Activated CD8-positive, alpha-beta T cell treated with anti-CD3 and anti-CD28 coated beads for 36 hours (primary cell): ENCODE results near the gene MYL3. TPM values are rescaled to one million over a fixed set of nuclear protein-coding genes. Genes with fewer than 3 reads are reported as not detected.
"Not testable (repeated sequence)": the region's sequence is repeated elsewhere in the genome, so short reads cannot be mapped to it uniquely, and the experiment has no call there.

Experiments used
- ATAC-seq: fragments of 200-7000 bp; cut with Tn5 transposase; one replicate; pipeline ENCODE4 v1.10.0; 2021; ENCODE audit warnings: mild to moderate bottlenecking, moderate library complexity
- CTCF ChIA-PET: fragments of 350-600 bp; sonication (Branson Sonifier 250); formaldehyde crosslinking; loops from one replicate; lab custom pipeline; 2021; ENCODE audit warnings: antibody characterized with exemption; lab: Charles Lee
- POLR2A ChIA-PET: fragments of 350-600 bp; sonication (Branson Sonifier 250); formaldehyde crosslinking; loops from one replicate; lab custom pipeline; 2021; ENCODE audit warnings: antibody characterized with exemption; lab: Charles Lee
- DNase-seq: peaks from one replicate; pipeline ENCODE4 v3.0.0-alpha.2; 2020
- H3K27ac Mint-ChIP-seq: one replicate; pipeline ENCODE4 v1.8.0; 2021; ENCODE audit warnings: mild to moderate bottlenecking, mixed read lengths
- H3K27me3 Mint-ChIP-seq: one replicate; pipeline ENCODE4 v1.8.0; 2021; ENCODE audit warnings: mixed read lengths
- H3K36me3 Mint-ChIP-seq: one replicate; pipeline ENCODE4 v1.8.0; 2021; ENCODE audit warnings: low read depth, mixed read lengths
- H3K4me1 Mint-ChIP-seq: one replicate; pipeline ENCODE4 v1.8.0; 2021; ENCODE audit warnings: low read depth, mixed read lengths
- H3K4me3 Mint-ChIP-seq: one replicate; pipeline ENCODE4 v1.8.0; 2021; ENCODE audit warnings: mild to moderate bottlenecking, moderate library complexity, mixed read lengths
- H3K9me3 Mint-ChIP-seq: one replicate; pipeline ENCODE4 v1.8.0; 2021; ENCODE audit warnings: mixed read lengths
- intact Hi-C: fragments of 100-400 bp; cut with micrococcal nuclease; formaldehyde crosslinking; loops from one replicate; pipeline ENCODE4 v1.10.0; 2022
- total RNA-seq, 2 experiments: library from RNA; stranded (reverse); gene quantifications; one replicate each; pipeline ENCODE4 v1.2.3, GENCODE V29; 2021
- TF ChIP-seq, protein P1 (sequence below): fragments of 200-600 bp; IDR thresholded peaks from one replicate; pipeline ENCODE4 v1.8.0; 2022; ENCODE audit warnings: antibody characterized with exemption, mild to moderate bottlenecking

The MYL3 gene
- total RNA-seq = not detected

DNA sequence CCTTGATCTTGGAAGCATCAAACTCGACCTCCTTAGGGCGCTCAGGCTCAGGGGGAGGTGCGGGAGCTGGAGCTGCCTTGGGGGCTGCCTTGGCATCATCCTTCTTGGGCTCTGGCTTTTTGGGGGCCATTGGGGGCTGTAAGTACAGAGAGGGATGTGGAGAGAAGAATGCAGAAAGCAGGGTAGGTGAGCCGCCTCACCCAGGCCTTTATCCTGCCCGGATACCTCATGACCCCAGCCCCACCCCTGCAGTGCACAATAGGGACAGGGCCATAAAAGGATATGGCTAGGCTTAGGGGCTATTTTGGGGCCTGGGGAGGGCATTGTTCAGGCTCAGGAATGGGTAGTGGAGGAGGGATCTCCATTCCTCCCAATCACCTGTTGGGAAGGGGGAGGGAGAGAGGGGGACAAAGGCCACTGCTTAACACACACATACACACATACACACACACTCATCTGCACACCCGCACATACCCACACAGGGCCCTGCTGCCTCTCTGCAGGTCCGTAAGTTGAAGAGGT is at the start of gene MYL3:
Gene MYL3, minus strand, starts transcription at position 184 of the 522 bp plus-strand sequence. Its CDS starts 54 bp downstream, at position 130.
- DNase-seq (no peak), ATAC-seq (no peak)
- intact Hi-C loops = no loop called here
- H3K9me3 Mint-ChIP-seq = no peaks in the 10 kb centered on the region
- POLR2A ChIA-PET = no interaction called here
- no peaks in the 10 kb centered on the region for H3K4me1 Mint-ChIP-seq
- TF ChIP-seq, protein P1, sequence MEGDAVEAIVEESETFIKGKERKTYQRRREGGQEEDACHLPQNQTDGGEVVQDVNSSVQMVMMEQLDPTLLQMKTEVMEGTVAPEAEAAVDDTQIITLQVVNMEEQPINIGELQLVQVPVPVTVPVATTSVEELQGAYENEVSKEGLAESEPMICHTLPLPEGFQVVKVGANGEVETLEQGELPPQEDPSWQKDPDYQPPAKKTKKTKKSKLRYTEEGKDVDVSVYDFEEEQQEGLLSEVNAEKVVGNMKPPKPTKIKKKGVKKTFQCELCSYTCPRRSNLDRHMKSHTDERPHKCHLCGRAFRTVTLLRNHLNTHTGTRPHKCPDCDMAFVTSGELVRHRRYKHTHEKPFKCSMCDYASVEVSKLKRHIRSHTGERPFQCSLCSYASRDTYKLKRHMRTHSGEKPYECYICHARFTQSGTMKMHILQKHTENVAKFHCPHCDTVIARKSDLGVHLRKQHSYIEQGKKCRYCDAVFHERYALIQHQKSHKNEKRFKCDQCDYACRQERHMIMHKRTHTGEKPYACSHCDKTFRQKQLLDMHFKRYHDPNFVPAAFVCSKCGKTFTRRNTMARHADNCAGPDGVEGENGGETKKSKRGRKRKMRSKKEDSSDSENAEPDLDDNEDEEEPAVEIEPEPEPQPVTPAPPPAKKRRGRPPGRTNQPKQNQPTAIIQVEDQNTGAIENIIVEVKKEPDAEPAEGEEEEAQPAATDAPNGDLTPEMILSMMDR = no peak
- no peak within 1 kb of the TSS for H3K4me3 Mint-ChIP-seq
- no peak within 1 kb of the TSS for H3K27ac Mint-ChIP-seq
- CTCF ChIA-PET = interaction anchor here (0.9 to 1.8 kb wide), 5 partner anchors 10 to 158 kb away, joined by 3 to 4 read pairs (median 3); no protein-coding TSS in a partner anchor
- no peaks in the 10 kb centered on the region for H3K27me3 Mint-ChIP-seq
- no peaks in the 10 kb centered on the region for H3K36me3 Mint-ChIP-seq

DNA sequence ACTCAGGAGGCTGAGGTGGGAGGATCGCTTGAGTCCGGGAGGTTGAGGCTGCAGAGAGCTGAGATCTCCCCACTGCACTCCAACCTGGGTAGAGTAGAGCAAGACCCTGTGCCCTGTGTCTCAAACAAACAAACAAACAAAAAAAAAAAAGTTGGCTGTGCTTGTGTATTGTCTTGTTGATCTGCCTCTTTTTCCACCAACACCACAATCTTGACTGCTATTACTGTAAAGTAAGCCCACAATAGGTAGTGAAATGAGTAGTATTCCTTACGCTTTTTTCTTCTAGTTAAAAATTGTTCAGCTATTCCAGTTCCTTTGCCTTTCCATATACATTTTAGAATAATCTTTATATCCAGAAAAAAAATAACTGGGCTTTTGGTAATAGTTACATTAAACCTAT is 49.7 kb upstream of the MYL3 start:
- DNase-seq (no peak), ATAC-seq (no peak)
- Mint-ChIP-seq H3K9me3 (peaks cover 3% of the 10 kb centered on the region), H3K4me1 (peaks cover 33% of the 10 kb centered on the region), H3K4me3 (no peak overlapping the region), H3K27ac (no peak overlapping the region), H3K27me3 (no peaks in the 10 kb centered on the region), H3K36me3 (peaks cover 27% of the 10 kb centered on the region)
- intact Hi-C loops = no loop called here
- TF ChIP-seq, protein P1 = no peak
- ChIA-PET CTCF (interaction anchor here (1.5 to 1.6 kb wide), 3 partner anchors 10 to 85 kb away, joined by 3 to 5 read pairs (median 5); no protein-coding TSS in a partner anchor), POLR2A (interaction anchor here (0.6 to 1.3 kb wide), 2 partner anchors 34 to 411 kb away, joined by 4 to 5 read pairs; no protein-coding TSS in a partner anchor)

GRCh38 chr3:46910914-46911313 is 47.7 kb upstream of the MYL3 start:
- H3K27me3 Mint-ChIP-seq, H3K36me3 Mint-ChIP-seq, ATAC-seq, H3K27ac Mint-ChIP-seq, intact Hi-C loops, DNase-seq, H3K9me3 Mint-ChIP-seq, H3K4me3 Mint-ChIP-seq: not testable (repeated sequence)
- ChIA-PET CTCF (interaction anchor here (1.0 kb wide), 1 partner anchor 37 kb away, joined by 3 read pairs; no protein-coding TSS in a partner anchor), POLR2A (interaction anchor here (0.6 kb wide), 1 partner anchor 77 kb away, joined by 3 read pairs; no protein-coding TSS in a partner anchor)
- H3K4me1 Mint-ChIP-seq = peaks cover 25% of the 10 kb centered on the region

GRCh38 chr3:46910166-46910760 is 47.0 kb upstream of the MYL3 start:
- ChIA-PET POLR2A (interaction anchor here (0.8 to 2.3 kb wide), 6 partner anchors 8 to 215 kb away, joined by 3 to 6 read pairs (median 4); no protein-coding TSS in a partner anchor), CTCF (interaction anchor here (0.6 to 1.8 kb wide), 38 partner anchors 9 to 422 kb away, joined by 3 to 13 read pairs (median 4); partner anchors contain the start of genes PRSS50 and TMIE)
- Mint-ChIP-seq H3K4me3 (no peak overlapping the region), H3K27me3 (no peaks in the 10 kb centered on the region), H3K4me1 (peaks cover 18% of the 10 kb centered on the region), H3K36me3 (peaks cover 4% of the 10 kb centered on the region), H3K9me3 (no peaks in the 10 kb centered on the region), H3K27ac (no peak overlapping the region)
- intact Hi-C loops = no loop called here
- ATAC-seq (no peak), DNase-seq (no peak)
- TF ChIP-seq, protein P1 = no peak

- peaks cover 2% of the 10 kb centered on the region for H3K36me3 Mint-ChIP-seq
- H3K9me3 Mint-ChIP-seq = no peaks in the 10 kb centered on the region
- no peak overlapping the region for H3K4me3 Mint-ChIP-seq
- ChIA-PET POLR2A (interaction anchor here (0.6 to 2.3 kb wide), 8 partner anchors 9 to 214 kb away, joined by 3 to 6 read pairs (median 3); no protein-coding TSS in a partner anchor), CTCF (interaction anchor here (0.6 to 1.8 kb wide), 39 partner anchors 10 to 421 kb away, joined by 3 to 13 read pairs (median 4); partner anchors contain the start of genes PRSS50 and TMIE)
- no peak overlapping the region for H3K27ac Mint-ChIP-seq
- intact Hi-C loops = loop anchor here (2.0 kb wide), 1 partner anchor 43 kb away; no protein-coding TSS in a partner anchor
- TF ChIP-seq, protein P1 = peak; percentile 81
- peak; percentile 96 for ATAC-seq
- peak; percentile 95 for DNase-seq
- H3K27me3 Mint-ChIP-seq = no peaks in the 10 kb centered on the region
- H3K4me1 Mint-ChIP-seq = peaks cover 16% of the 10 kb centered on the region
Observed at GRCh38 chr3:46909535-46910161, 46.4 kb upstream of the MYL3 start.
